ENCODE results near the gene QPCT. TPM values are rescaled to one million over a fixed set of nuclear protein-coding genes. Genes with fewer than 3 reads are reported as not detected.

QPCT gene
- total RNA-seq, 1 experiment from 2014 or later, result not detected

- Histone ChIP-seq H2AFZ (ENCODE audit: low read length) (no peak overlapping the region), H3K79me2 (ENCODE audit: insufficient read depth, low read length) (peaks cover 9% of the 10 kb centered on the region; the same call in 1 of the 2 replicates), H4K5ac (ENCODE audit: insufficient read length, low read depth, low read length) (no peak overlapping the region), H2BK5ac (ENCODE audit: insufficient read length, low read length) (no peak overlapping the region), H2BK15ac (ENCODE audit: low read depth, low read length) (no peak overlapping the region), H4K20me1 (ENCODE audit: control insufficient read depth, insufficient read depth, insufficient read length) (no peaks in the 10 kb centered on the region), H3K4ac (ENCODE audit: low read depth, low read length) (no peak overlapping the region), H3K4me2 (ENCODE audit: insufficient read depth, insufficient read length, low read length) (no peak overlapping the region), H2BK12ac (ENCODE audit: insufficient read length, low read depth, low read length) (no peak overlapping the region), H4K8ac (replicated peaks; ENCODE audit: insufficient read length, low read depth, low read length) (no peak overlapping the region), H2BK120ac (ENCODE audit: low read depth, low read length, poor library complexity, severe bottlenecking) (no peak overlapping the region), H3K56ac (ENCODE audit: insufficient read length, low read depth, low read length) (no peak overlapping the region), H4K91ac (ENCODE audit: insufficient read length, low read depth, low read length) (no peak overlapping the region), H3K9me3 (ENCODE audit: control insufficient read depth, low read depth, low read length) (no peaks in the 10 kb centered on the region), H3K79me1 (ENCODE audit: insufficient read depth, low read depth, low read length, poor library complexity, severe bottlenecking) (peaks cover 2% of the 10 kb centered on the region), H3K4me1 (ENCODE audit: insufficient read depth, low read length) (0 out of 2 replicates have a peak, but pooled peaks cover 5% of the 10 kb centered on the region), H3K27ac (ENCODE audit: insufficient read length, low read depth, low read length) (no peak overlapping the region), H3K9ac (ENCODE audit: extremely low read depth, insufficient read length, low read length) (no peak overlapping the region), H3K23me2 (ENCODE audit: insufficient read length, low read depth, low read length, poor library complexity, severe bottlenecking) (no peaks in the 10 kb centered on the region), H3K23ac (ENCODE audit: insufficient read length, low read depth, low read length) (no peak overlapping the region), H3T11ph (ENCODE audit: low read length) (no peak overlapping the region), H2AK5ac (ENCODE audit: insufficient read length, low read length) (no peak overlapping the region), H3K18ac (ENCODE audit: insufficient read length, low read depth, low read length) (no peak overlapping the region), H2BK20ac (ENCODE audit: low read depth, low read length, poor library complexity, severe bottlenecking) (no peak overlapping the region), H3K14ac (ENCODE audit: insufficient read depth, low read length) (no peak overlapping the region), H3K27me3 (ENCODE audit: insufficient read depth, low read length) (no peaks in the 10 kb centered on the region)
- WGBS (ENCODE audit: extremely low coverage, insufficient read length, low lambda C conversion rate), result no CpG with 5 or more reads among the region's 5 CpGs
- H3K27ac Mint-ChIP-seq, result peak overlapping the region in 1 of 3 experiments; percentile 31; a peak in 1 of 7 replicates
- peaks cover 2 to 11% (median 9%) of the 10 kb centered on the region in 3 experiments; a peak in 5 of 7 replicates for H3K36me3 Mint-ChIP-seq (ENCODE audit: insufficient read depth in 1 of 3, low read depth in 3 of 3)
- no peaks in the 10 kb centered on the region for H3K27me3 Mint-ChIP-seq (ENCODE audit: low read depth)
- TF ChIP-seq CTCF (conservative IDR thresholded peaks at IDR 0.05), result no peak
- no peak overlapping the region for H3K4me3 Mint-ChIP-seq
- no peaks in the 10 kb centered on the region for H3K9me3 Mint-ChIP-seq
- DNase-seq, result no peak
- H3K4me1 Mint-ChIP-seq, result peaks cover 54 to 63% of the 10 kb centered on the region in 2 experiments
Measured at GRCh38 chr2:37318401-37318800, 26.0 kb upstream of the QPCT start.

All from H9 (cell line).